Measurements from ENCODE around the gene IGFBP3.
"Not testable (repeated sequence)": the region's sequence is repeated elsewhere in the genome, so short reads cannot be mapped to it uniquely, and the experiment has no call there.

Gene IGFBP3, protein sequence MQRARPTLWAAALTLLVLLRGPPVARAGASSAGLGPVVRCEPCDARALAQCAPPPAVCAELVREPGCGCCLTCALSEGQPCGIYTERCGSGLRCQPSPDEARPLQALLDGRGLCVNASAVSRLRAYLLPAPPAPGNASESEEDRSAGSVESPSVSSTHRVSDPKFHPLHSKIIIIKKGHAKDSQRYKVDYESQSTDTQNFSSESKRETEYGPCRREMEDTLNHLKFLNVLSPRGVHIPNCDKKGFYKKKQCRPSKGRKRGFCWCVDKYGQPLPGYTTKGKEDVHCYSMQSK

DNA sequence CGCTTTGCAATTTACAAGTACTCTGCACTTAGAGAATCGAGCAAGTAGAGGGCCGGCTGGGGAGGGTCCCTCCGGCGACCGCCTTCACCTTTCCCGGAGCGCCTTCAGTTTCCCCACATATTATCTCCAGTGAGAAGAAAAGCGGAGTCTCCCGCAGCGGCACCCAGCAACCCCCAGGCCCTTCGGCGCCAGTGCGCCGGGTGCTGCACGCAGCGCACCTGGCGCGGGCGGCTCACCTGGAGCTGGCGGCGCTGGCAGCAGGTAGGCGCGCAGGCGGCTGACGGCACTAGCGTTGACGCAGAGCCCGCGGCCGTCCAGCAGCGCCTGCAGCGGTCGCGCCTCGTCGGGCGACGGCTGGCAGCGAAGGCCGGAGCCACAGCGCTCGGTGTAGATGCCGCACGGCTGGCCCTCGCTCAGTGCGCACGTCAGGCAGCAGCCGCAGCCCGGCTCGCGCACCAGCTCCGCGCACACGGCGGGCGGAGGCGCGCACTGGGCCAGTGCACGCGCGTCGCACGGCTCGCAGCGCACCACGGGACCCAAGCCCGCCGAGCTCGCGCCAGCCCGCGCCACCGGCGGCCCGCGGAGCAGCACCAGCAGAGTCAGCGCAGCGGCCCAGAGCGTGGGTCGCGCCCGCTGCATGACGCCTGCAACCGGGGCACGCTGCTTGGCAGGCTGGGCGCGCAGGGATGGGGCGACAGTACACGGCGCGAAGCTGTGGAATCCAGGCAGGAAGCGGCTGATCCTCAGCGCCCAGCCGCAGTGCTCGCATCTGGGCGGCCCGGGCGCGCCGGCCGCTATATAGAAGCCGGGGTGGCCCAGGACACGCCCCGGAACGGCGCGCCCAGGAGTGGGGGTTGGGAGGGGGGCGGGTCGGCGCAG lies at the start of gene IGFBP3:
TSS of gene IGFBP3 (minus strand) at position 771 of the 879 bp plus-strand sequence. CDS start at position 639, 132 bp downstream.
- DNase-seq: no peak

DNA sequence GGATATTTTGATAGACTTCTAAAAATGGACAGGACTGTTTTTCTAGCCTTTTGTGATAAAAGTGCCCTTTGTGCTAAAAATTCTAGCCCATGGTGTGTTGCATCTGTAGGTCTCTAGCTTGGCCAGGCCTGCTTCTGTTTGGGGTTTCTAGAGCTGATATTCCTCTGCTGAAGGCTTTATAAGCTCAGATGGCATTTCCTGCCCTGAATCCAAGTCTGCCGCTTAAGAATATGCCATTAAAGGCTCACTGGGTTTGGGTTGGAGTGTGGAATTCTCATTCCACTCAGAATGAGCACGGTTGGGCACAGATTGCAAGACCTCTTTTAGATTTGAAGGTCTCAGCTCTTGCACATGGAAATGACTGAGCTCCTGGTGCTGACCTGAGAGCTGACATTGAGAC lies 49.4 kb upstream of the IGFBP3 start:
- DNase-seq: no peak

DNA sequence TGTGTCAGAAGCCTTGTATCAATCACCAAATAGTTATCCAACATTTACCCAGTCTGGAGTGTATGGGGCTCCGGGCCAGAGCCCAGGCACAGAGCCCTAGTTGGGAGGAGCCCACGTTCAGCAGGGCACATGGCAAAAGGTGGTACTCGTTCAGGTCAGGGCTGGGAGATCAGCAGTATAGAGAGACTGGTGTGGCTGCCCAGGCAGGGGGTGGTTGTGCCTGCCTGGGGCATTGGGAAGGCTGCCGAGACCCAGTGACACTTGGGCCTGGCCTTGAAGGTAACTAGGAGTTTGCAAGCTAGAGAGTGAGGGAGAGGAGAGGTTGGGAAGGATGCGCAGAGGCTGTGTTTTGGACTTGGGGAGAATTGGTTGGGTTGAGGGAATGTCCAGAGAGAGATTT lies 48.9 kb upstream of the IGFBP3 start:
- no peak for DNase-seq

- DNase-seq: no peak
Measured at GRCh38 chr7:45968856-45969541, 47.9 kb upstream of the IGFBP3 start.

DNA sequence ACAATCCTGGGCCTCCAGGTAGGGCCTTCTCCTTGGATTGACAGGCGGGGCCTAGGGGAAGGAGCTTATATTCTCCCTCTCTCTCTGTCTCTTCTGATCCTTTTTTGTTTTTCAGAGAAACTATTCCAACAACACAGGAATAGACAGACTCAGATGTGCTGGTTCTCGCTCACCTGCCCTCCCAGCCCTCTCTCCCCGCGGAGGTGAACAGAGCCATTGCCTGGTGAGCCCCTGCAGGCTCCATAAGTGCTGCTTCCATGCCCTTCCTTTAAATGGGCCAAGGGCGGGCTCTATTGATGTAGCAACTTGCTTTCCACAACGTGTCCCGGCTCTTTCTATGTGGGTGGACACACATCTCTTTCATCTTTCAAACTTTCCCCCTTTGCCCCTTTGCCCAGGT lies 47.2 kb upstream of the IGFBP3 start:
- DNase-seq: no peak

GRCh38 chr7:45967591-45968157 lies 46.6 kb upstream of the IGFBP3 start:
- no peak for DNase-seq

- no peak for DNase-seq
Measured at GRCh38 chr7:45962861-45963260, 41.8 kb upstream of the IGFBP3 start.

DNA sequence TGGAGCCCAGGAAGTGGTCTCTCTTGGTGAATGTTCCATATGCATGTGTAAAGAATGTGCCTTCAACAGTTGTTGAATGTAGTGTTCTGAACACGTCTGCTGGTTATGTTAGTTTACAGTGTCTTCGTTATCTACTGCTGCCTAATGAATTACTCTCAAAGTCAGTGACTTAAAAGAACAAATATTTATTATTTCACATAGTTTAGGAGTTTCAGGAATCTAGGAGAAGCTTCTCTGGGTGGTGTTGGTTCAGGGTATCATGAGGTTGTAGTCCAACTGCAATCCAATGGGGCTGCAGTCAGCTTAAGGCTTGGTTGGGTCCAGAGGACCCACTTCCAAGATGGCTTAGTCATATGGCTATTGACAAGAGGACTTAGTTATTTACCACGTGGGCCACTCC lies 36.6 kb upstream of the IGFBP3 start:
- DNase-seq: no peak

- no peak for DNase-seq
Measured at GRCh38 chr7:45955286-45955685, 34.2 kb upstream of the IGFBP3 start.

DNA sequence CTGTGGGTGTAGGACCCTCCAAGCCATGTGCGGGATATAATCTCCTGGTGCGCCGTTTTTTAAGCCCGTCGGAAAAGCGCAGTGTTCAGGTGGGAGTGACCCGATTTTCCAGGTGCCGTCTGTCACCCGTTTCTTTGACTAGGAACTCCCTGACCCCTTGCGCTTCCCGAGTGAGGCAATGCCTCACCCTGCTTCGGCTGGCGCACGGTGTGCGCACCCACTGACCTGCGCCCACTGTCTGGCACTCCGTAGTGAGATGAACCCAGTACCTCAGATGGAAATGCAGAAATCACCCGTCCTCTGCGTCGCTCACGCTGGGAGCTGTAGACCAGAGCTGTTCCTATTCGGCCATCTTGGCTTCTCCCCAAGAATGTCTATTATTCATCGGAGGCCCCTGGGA lies 32.0 kb upstream of the IGFBP3 start:
- not testable (repeated sequence) for DNase-seq

GRCh38 chr7:45944058-45944457 lies 23.0 kb upstream of the IGFBP3 start:
- no peak for DNase-seq

- no peak for DNase-seq
Measured at GRCh38 chr7:45940939-45941338, 19.9 kb upstream of the IGFBP3 start.

- not testable (repeated sequence) for DNase-seq
Measured at GRCh38 chr7:45940237-45940781, 19.2 kb upstream of the IGFBP3 start.

DNA sequence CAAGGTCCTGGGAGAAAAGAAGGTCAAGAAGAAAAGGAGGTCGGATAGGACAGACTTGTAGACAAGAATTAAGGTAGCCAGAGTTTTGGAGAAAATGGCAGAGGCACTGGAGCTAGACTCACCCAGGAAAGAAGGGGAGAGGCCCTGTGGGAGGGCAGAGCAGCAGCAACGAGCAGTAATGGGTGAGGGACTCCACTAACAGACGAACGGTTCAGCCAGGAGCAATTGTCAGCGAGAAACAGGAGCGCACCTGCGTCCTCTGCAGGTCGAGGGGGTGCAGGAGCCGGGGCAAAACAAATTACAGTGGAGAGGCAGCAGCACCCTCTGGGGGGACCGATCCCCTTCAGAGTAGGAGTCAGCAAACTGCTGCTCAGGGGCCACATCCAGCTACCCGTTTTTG lies 18.5 kb upstream of the IGFBP3 start:
- no peak for DNase-seq

GRCh38 chr7:45938626-45939302 lies 17.7 kb upstream of the IGFBP3 start:
- DNase-seq: no peak

DNA sequence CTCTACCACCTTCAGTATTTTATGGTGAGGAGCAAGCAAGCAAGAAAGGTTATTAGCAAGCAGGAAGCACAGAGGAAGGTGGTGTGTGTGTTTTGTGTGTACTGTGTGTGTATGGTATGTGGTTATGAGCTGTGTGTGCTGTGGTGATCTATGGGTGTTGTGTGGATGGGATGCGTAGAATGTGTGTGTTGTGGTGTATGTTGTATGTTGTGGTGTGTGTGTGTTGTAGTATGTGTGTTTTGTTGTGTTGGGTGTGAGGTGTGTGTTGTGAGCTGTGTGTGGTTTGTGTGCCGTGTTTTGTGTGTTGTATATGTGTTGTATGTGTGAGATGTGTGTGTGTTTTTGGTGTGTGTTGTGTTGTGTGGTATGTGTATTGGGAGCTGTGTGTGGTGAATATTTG lies 16.8 kb upstream of the IGFBP3 start:
- DNase-seq: no peak

DNA sequence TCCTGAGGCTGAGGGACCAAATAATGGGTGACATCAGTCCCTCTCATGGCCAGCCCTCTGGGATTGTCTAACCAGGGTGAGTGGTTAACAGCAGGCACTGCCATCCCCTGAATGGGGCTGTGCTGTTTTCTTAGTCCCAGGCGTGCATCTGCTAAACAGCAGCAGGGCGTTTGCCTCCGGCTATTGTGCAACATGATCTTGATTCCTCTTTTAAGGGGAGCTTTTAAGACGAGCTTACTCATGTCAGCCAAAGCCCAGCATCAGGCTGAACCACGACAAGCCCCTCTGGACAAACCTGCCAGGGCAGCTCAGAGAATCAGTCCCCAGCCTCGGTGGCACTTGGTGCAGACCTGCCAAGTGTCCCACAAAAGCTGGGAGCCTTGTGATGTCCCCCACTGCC lies 16.2 kb upstream of the IGFBP3 start:
- no peak for DNase-seq

- DNase-seq: no peak
Measured at GRCh38 chr7:45930967-45931366, 9.9 kb upstream of the IGFBP3 start.

DNA sequence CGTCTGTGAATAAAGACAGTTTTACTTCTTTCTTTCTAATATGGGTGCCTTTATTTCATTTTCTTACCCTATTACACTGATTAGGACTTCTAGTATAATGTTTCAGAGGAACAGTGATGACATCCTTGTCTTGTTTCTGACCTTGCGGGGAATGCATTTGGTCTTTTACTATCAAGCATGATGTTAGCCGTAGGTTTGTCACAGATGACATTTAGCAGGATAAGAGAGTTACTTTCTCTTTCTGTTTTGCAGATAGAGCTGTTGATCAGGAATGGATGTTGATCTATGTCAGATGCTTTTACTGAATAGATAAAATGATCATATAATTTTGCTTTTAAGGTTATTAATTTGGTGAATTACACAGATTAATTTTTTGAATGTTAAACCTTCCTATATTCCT lies 6.6 kb upstream of the IGFBP3 start:
- no peak for DNase-seq

GRCh38 chr7:45924283-45924682 lies 3.2 kb upstream of the IGFBP3 start:
- no peak for DNase-seq

GRCh38 chr7:45923818-45924217 lies 2.7 kb upstream of the IGFBP3 start:
- no peak for DNase-seq

DNA sequence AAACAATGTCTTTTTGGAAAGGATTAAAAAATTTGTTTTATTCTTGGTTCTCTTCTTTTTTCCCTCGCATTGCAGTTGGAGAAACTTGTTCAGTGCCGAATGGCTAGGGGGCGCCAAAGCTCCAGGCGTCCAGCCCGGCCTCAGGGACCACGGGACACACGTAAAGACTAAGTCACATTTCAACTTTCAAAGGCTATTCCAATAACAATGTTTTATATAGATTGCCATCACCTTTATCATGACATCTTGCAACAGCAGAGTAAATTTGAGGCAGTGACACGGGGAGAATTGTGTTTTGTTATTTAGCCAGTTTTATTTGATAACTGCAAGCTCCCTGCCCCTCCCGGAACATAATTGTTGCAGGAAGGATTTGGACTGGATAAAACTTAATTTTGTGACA lies 2.2 kb upstream of the IGFBP3 start:
- DNase-seq: no peak

Data from NCI-H2081 treated with DMSO at 0.1 percent for 48 hours (cell line).